Activated CD4-positive, alpha-beta T cell treated with anti-CD3 and anti-CD28 coated beads, Interleukin-2, amount 10 ng/mL, durations not matched to agents 24 days and 14 days (primary cell): Measurements from ENCODE around the gene ELP1. TPM values are rescaled to one million over a fixed set of nuclear protein-coding genes. Genes with fewer than 3 reads are reported as not detected.
"Not testable (repeated sequence)": the region's sequence is repeated elsewhere in the genome, so short reads cannot be mapped to it uniquely, and the experiment has no call there.

Experiments
- DNase-seq: peaks from one replicate; pipeline ENCODE4 v3.0.0; 2022
- H3K27ac Mint-ChIP-seq: one replicate; pipeline ENCODE4 v1.8.0; 2022; ENCODE audit warnings: mild to moderate bottlenecking, mixed read lengths
- H3K27me3 Mint-ChIP-seq: one replicate; pipeline ENCODE4 v1.8.0; 2022; ENCODE audit warnings: mixed read lengths
- H3K36me3 Mint-ChIP-seq: one replicate; pipeline ENCODE4 v1.8.0; 2022; ENCODE audit warnings: low read depth, mild to moderate bottlenecking, mixed read lengths
- H3K4me1 Mint-ChIP-seq: one replicate; pipeline ENCODE4 v1.8.0; 2021; ENCODE audit warnings: mixed read lengths
- H3K4me3 Mint-ChIP-seq: one replicate; pipeline ENCODE4 v1.8.0; 2022; ENCODE audit warnings: mild to moderate bottlenecking, moderate library complexity, mixed read lengths
- H3K9me3 Mint-ChIP-seq: one replicate; pipeline ENCODE4 v1.8.0; 2021; ENCODE audit warnings: mixed read lengths
- intact Hi-C: fragments of 100-400 bp; cut with micrococcal nuclease; formaldehyde crosslinking; loops from one replicate; pipeline ENCODE4 v1.15.1; 2023
- total RNA-seq: library from RNA; stranded (reverse); gene quantifications from 2 replicates; pipeline ENCODE4 v1.2.3, GENCODE V29; 2022

Gene ELP1
- total RNA-seq, result 35.2 and 36.2 TPM in 2 replicates

GRCh38 chr9:108933718-108934322 lies at the start of gene ELP1:
ELP1 (minus strand) TSS chr9:108934124; CDS start chr9:108931146, 2,978 bp downstream.
- Mint-ChIP-seq H3K4me3 (peak within 1 kb of the TSS; percentile 97), H3K9me3 (no peaks in the 10 kb centered on the region), H3K36me3 (peaks cover 15% of the 10 kb centered on the region), H3K27me3 (no peaks in the 10 kb centered on the region), H3K4me1 (peaks cover 26% of the 10 kb centered on the region), H3K27ac (peak within 1 kb of the TSS; percentile 99)
- intact Hi-C loops, result loop anchor here (1.0 to 10.0 kb wide), 6 partner anchors 48 to 1321 kb away; partner anchors contain the start of genes EPB41L4B and TXN
- DNase-seq, result peak; percentile 98

- H3K27ac Mint-ChIP-seq, result no peak overlapping the region
- H3K36me3 Mint-ChIP-seq, result no peaks in the 10 kb centered on the region
- H3K4me1 Mint-ChIP-seq, result no peaks in the 10 kb centered on the region
- intact Hi-C loops, result no loop called here
- DNase-seq, result no peak
- H3K9me3 Mint-ChIP-seq, result no peaks in the 10 kb centered on the region
- H3K4me3 Mint-ChIP-seq, result no peak overlapping the region
- no peaks in the 10 kb centered on the region for H3K27me3 Mint-ChIP-seq
Measured at GRCh38 chr9:108980893-108981292, 47.0 kb upstream of the ELP1 start.

GRCh38 chr9:108978205-108978604 lies 44.3 kb upstream of the ELP1 start:
- Mint-ChIP-seq H3K4me3 (no peak overlapping the region), H3K36me3 (no peaks in the 10 kb centered on the region), H3K9me3 (no peaks in the 10 kb centered on the region), H3K27me3 (no peaks in the 10 kb centered on the region), H3K4me1 (no peaks in the 10 kb centered on the region), H3K27ac (no peak overlapping the region)
- intact Hi-C loops, result no loop called here
- DNase-seq, result no peak

GRCh38 chr9:108973895-108974294 lies 40.0 kb upstream of the ELP1 start:
- DNase-seq, result no peak

GRCh38 chr9:108972626-108973209 lies 38.8 kb upstream of the ELP1 start:
- no peak for DNase-seq
- Mint-ChIP-seq H3K9me3 (peaks cover 3% of the 10 kb centered on the region), H3K27ac (no peak overlapping the region), H3K4me1 (no peaks in the 10 kb centered on the region), H3K27me3 (no peaks in the 10 kb centered on the region), H3K4me3 (no peak overlapping the region), H3K36me3 (peaks cover 3% of the 10 kb centered on the region)
- intact Hi-C loops, result no loop called here

More at GRCh38 chr9:108973895-108974294, 40.0 kb upstream of the ELP1 start:
- H3K9me3 Mint-ChIP-seq, result peaks cover 3% of the 10 kb centered on the region
- no peak overlapping the region for H3K27ac Mint-ChIP-seq
- H3K36me3 Mint-ChIP-seq, result peaks cover 3% of the 10 kb centered on the region
- no peaks in the 10 kb centered on the region for H3K27me3 Mint-ChIP-seq
- intact Hi-C loops, result no loop called here
- no peaks in the 10 kb centered on the region for H3K4me1 Mint-ChIP-seq
- H3K4me3 Mint-ChIP-seq, result no peak overlapping the region

- Mint-ChIP-seq H3K4me3 (no peak overlapping the region), H3K27me3 (no peaks in the 10 kb centered on the region), H3K4me1 (no peaks in the 10 kb centered on the region), H3K9me3 (peaks cover 3% of the 10 kb centered on the region), H3K36me3 (peaks cover 3% of the 10 kb centered on the region), H3K27ac (no peak overlapping the region)
- no peak for DNase-seq
- intact Hi-C loops, result no loop called here
Measured at GRCh38 chr9:108972186-108972585, 38.3 kb upstream of the ELP1 start.

- DNase-seq, H3K4me1 Mint-ChIP-seq, H3K36me3 Mint-ChIP-seq, H3K4me3 Mint-ChIP-seq, intact Hi-C loops, H3K27ac Mint-ChIP-seq, H3K27me3 Mint-ChIP-seq, H3K9me3 Mint-ChIP-seq: not testable (repeated sequence)
Measured at GRCh38 chr9:108971392-108971791, 37.5 kb upstream of the ELP1 start.

GRCh38 chr9:108967916-108968315 lies 34.0 kb upstream of the ELP1 start:
- H3K27ac Mint-ChIP-seq, result no peak overlapping the region
- intact Hi-C loops, result no loop called here
- H3K9me3 Mint-ChIP-seq, result peaks cover 3% of the 10 kb centered on the region
- no peaks in the 10 kb centered on the region for H3K27me3 Mint-ChIP-seq
- no peak overlapping the region for H3K4me3 Mint-ChIP-seq
- H3K36me3 Mint-ChIP-seq, result peaks cover 3% of the 10 kb centered on the region
- no peak for DNase-seq
- H3K4me1 Mint-ChIP-seq, result no peaks in the 10 kb centered on the region

GRCh38 chr9:108963459-108964143 lies 29.7 kb upstream of the ELP1 start:
- H3K27ac Mint-ChIP-seq, result no peak overlapping the region
- H3K27me3 Mint-ChIP-seq, result no peaks in the 10 kb centered on the region
- no peaks in the 10 kb centered on the region for H3K36me3 Mint-ChIP-seq
- H3K4me1 Mint-ChIP-seq, result no peaks in the 10 kb centered on the region
- DNase-seq, result no peak
- intact Hi-C loops, result no loop called here
- no peaks in the 10 kb centered on the region for H3K9me3 Mint-ChIP-seq
- H3K4me3 Mint-ChIP-seq, result no peak overlapping the region

GRCh38 chr9:108961151-108961550 lies 27.2 kb upstream of the ELP1 start:
- H3K9me3 Mint-ChIP-seq, result no peaks in the 10 kb centered on the region
- DNase-seq, result no peak
- H3K4me3 Mint-ChIP-seq, result no peak overlapping the region
- H3K27me3 Mint-ChIP-seq, result no peaks in the 10 kb centered on the region
- H3K36me3 Mint-ChIP-seq, result no peaks in the 10 kb centered on the region
- H3K27ac Mint-ChIP-seq, result no peak overlapping the region
- H3K4me1 Mint-ChIP-seq, result no peaks in the 10 kb centered on the region
- intact Hi-C loops, result no loop called here

- intact Hi-C loops, result no loop called here
- no peak for DNase-seq
- H3K4me1 Mint-ChIP-seq, result no peaks in the 10 kb centered on the region
- H3K36me3 Mint-ChIP-seq, result no peaks in the 10 kb centered on the region
- no peaks in the 10 kb centered on the region for H3K9me3 Mint-ChIP-seq
- no peak overlapping the region for H3K4me3 Mint-ChIP-seq
- no peaks in the 10 kb centered on the region for H3K27me3 Mint-ChIP-seq
- no peak overlapping the region for H3K27ac Mint-ChIP-seq
Measured at GRCh38 chr9:108960331-108960730, 26.4 kb upstream of the ELP1 start.

- Mint-ChIP-seq H3K27me3 (no peaks in the 10 kb centered on the region), H3K27ac (no peak overlapping the region), H3K36me3 (no peaks in the 10 kb centered on the region), H3K9me3 (no peaks in the 10 kb centered on the region), H3K4me1 (no peaks in the 10 kb centered on the region), H3K4me3 (no peak overlapping the region)
- intact Hi-C loops, result no loop called here
- no peak for DNase-seq
Measured at GRCh38 chr9:108956631-108957026, 22.7 kb upstream of the ELP1 start.

- intact Hi-C loops, result no loop called here
- DNase-seq, result no peak
- no peaks in the 10 kb centered on the region for H3K36me3 Mint-ChIP-seq
- H3K27ac Mint-ChIP-seq, result no peak overlapping the region
- H3K4me1 Mint-ChIP-seq, result no peaks in the 10 kb centered on the region
- H3K4me3 Mint-ChIP-seq, result no peak overlapping the region
- no peaks in the 10 kb centered on the region for H3K27me3 Mint-ChIP-seq
- H3K9me3 Mint-ChIP-seq, result no peaks in the 10 kb centered on the region
Measured at GRCh38 chr9:108956022-108956630, 22.2 kb upstream of the ELP1 start.

- H3K9me3 Mint-ChIP-seq, result no peaks in the 10 kb centered on the region
- H3K36me3 Mint-ChIP-seq, result no peaks in the 10 kb centered on the region
- DNase-seq, result no peak
- no peak overlapping the region for H3K4me3 Mint-ChIP-seq
- no peaks in the 10 kb centered on the region for H3K4me1 Mint-ChIP-seq
- H3K27me3 Mint-ChIP-seq, result no peaks in the 10 kb centered on the region
- no peak overlapping the region for H3K27ac Mint-ChIP-seq
- intact Hi-C loops, result no loop called here
Measured at GRCh38 chr9:108953983-108954574, 20.2 kb upstream of the ELP1 start.
